ENCODE data around the gene MEX3C.

The MEX3C gene

DNA sequence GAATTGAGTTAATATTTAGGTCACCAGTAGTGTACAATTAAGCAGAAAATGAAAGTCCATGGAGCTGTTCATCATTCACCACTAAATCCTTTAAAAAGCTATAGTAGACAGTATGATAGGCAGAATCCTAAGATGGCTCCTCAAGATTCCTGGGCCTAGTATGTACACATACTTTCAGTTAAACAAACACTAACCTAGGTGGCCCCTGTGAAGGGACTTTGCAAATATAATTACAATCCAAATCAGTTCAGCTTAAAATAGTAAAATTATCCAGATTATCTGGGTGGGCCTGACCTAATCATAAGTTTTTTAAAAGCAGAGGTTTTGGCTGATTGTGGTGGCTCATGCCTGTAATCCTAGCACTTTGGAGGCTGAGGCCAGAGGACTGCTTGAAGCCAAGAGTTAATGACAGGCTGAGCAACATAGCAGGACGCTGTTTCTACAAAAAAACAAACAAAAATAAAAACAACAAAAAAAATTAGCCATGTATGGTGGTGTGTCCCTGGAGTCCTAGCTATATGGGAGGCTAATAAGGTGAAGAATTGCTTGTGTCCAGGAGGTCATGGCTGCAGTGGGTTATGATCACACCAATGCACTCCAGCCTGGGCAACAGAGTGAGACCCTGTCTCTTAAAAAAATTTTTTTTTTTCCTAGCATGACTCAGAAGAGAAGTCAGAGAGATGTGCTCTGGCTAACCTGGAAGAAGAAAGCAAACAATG is 13.9 kb downstream of the MEX3C start:
- in situ Hi-C loops (cut with MboI; ENCODE audit: low sequenced_read_pairs, unreplicated experiment) = no loop called here
- TF ChIP-seq, protein P1, sequence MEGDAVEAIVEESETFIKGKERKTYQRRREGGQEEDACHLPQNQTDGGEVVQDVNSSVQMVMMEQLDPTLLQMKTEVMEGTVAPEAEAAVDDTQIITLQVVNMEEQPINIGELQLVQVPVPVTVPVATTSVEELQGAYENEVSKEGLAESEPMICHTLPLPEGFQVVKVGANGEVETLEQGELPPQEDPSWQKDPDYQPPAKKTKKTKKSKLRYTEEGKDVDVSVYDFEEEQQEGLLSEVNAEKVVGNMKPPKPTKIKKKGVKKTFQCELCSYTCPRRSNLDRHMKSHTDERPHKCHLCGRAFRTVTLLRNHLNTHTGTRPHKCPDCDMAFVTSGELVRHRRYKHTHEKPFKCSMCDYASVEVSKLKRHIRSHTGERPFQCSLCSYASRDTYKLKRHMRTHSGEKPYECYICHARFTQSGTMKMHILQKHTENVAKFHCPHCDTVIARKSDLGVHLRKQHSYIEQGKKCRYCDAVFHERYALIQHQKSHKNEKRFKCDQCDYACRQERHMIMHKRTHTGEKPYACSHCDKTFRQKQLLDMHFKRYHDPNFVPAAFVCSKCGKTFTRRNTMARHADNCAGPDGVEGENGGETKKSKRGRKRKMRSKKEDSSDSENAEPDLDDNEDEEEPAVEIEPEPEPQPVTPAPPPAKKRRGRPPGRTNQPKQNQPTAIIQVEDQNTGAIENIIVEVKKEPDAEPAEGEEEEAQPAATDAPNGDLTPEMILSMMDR (IDR thresholded peaks at IDR 0.05; ENCODE audit: borderline replicate concordance, control extremely low read depth, extremely low read depth, insufficient read depth, missing control alignments) = no peak
- DNase-seq (ENCODE audit: low spot score) = no peak

DNA sequence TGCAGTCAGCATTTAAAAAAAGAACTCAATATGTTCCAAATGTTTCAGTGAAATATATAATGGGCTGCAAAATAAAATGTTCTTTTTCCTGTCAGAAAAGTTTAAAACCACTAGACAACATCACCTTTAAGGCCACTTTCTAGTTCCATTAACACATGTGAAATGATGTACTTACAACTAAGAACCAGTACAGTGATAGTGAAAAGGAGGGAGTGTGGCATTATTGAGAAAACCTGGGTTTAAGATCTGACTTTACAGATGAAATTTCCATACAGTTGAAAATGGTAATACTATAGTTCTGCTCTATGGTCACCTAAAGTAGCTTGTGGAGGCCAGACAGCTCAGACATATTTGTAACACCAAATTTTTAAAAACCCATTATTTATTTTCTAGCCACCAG is 14.7 kb downstream of the MEX3C start:
- DNase-seq (ENCODE audit: low spot score) = no peak
- TF ChIP-seq, protein P1 (IDR thresholded peaks at IDR 0.05; ENCODE audit: borderline replicate concordance, control extremely low read depth, extremely low read depth, insufficient read depth, missing control alignments) = no peak
- in situ Hi-C loops (cut with MboI; ENCODE audit: low sequenced_read_pairs, unreplicated experiment) = no loop called here

DNA sequence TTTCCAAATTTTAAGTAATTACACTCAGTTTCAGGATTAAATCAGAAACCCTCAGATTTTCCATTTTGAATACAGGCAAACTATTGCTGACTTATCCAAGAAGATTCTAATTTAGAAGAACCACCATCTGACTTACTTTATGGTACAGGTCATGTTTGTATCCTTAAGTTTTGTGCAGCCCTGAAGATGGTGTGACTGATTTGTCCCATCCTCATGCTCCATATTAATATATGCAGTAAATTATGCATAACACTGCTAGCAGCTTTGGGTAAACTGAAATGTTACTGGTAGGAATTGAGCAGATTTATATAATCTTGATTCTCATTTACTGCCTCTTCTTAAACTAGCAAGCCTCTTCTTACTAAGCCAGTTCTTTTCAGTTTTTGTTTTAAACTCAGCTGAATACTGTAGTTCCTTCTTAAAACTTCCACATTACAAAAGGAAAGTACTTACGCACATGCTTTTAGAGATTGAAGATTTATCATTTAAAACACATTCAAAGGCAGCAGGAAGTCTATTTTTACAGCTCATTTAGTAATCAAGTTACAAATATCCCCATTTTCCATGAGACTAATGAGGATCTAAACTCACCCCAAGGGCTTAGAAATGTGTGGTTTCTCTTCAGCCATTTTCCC is 25.7 kb downstream of the MEX3C start:
- in situ Hi-C loops (cut with MboI; ENCODE audit: low sequenced_read_pairs, unreplicated experiment) = no loop called here
- DNase-seq (ENCODE audit: low spot score) = no peak
- TF ChIP-seq, protein P1 (IDR thresholded peaks at IDR 0.05; ENCODE audit: borderline replicate concordance, control extremely low read depth, extremely low read depth, insufficient read depth, missing control alignments) = no peak

DNA sequence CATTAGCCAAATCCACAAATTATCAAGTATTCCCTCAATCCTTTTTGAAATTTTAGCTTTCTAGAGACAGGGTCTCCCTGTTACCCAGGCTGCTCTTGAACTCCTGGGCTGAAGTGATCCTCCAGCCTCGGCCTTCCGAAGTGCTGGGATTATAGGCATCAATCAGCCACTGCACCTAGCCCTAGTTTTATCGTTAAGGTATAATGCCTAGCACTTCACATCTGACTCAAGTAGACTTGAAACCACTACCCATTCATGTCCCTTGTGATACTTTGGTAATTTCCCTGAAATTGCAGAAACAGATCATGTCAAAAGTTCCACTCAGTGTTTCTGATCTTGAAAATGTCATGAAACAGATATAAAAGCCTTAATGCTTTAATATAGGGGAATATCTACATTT is 26.3 kb downstream of the MEX3C start:
- no peak for DNase-seq (ENCODE audit: low spot score)
- in situ Hi-C loops (cut with MboI; ENCODE audit: low sequenced_read_pairs, unreplicated experiment) = no loop called here
- TF ChIP-seq, protein P1 (IDR thresholded peaks at IDR 0.05; ENCODE audit: borderline replicate concordance, control extremely low read depth, extremely low read depth, insufficient read depth, missing control alignments) = no peak

DNA sequence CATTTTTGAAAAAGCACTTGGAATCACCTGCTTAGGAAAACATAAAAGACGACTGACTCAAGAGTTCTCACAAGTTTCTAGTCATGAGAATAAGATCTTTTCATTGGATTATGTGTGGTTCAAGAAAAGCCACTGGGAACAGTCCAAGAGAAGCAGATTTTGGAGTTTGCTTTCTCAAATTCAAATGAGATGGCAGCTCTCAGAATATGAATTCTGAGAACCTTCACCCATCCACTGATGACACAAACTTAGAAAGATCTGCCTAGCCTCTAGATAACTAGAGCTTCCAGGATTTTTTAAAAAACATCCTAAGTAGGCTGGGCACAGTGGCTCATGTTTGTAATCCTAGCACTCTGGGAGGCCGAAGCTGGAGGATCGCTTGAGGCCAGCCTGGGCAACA is 26.8 kb downstream of the MEX3C start:
- DNase-seq (ENCODE audit: low spot score) = no peak
- in situ Hi-C loops (cut with MboI; ENCODE audit: low sequenced_read_pairs, unreplicated experiment) = no loop called here
- TF ChIP-seq, protein P1 (IDR thresholded peaks at IDR 0.05; ENCODE audit: borderline replicate concordance, control extremely low read depth, extremely low read depth, insufficient read depth, missing control alignments) = no peak

DNA sequence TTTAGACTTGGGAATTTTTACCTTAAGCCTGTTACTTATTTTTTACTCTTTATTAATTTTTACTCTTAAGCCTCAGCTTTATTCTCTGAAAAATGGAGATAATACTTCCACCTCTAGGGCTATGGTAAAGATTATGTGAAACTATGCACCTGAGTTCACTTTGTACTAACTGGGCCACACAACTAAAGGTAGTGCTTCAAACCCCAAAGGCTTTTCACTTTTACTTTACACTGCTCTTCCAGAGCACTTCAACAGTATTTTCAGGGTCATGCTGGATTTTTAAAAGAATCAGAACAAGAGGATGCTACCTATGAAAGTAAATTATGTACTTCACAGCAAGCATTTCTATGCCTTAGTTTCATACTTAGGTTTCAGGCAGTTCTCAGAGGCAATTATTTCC is 27.8 kb downstream of the MEX3C start:
- TF ChIP-seq, protein P1 (IDR thresholded peaks at IDR 0.05; ENCODE audit: borderline replicate concordance, control extremely low read depth, extremely low read depth, insufficient read depth, missing control alignments) = no peak
- in situ Hi-C loops (cut with MboI; ENCODE audit: low sequenced_read_pairs, unreplicated experiment) = no loop called here
- no peak for DNase-seq (ENCODE audit: low spot score)
